Epithelial cell of esophagus (primary cell): Measurements from ENCODE around the gene SDF2L1.
"Not testable (repeated sequence)": the region's sequence is repeated elsewhere in the genome, so short reads cannot be mapped to it uniquely, and the experiment has no call there.

ENCODE experiments used
- DNase-seq: peaks from one replicate; pipeline ENCODE4 v3.0.0; 2010; ENCODE audit warnings: low read depth
- H3K4me3 ChIP-seq: 2 replicates; pipeline ENCODE4 v1.5.1; 2011; ENCODE audit warnings: mild to moderate bottlenecking, low read length, control low read depth
- TF ChIP-seq, protein P1 (sequence below): IDR thresholded peaks from 2 replicates; pipeline ENCODE4 v1.5.1; 2011; ENCODE audit warnings: low read depth, mild to moderate bottlenecking, low read length, control low read depth, inconsistent platforms; ENCODE audit not compliant: insufficient read depth; ENCODE audit errors: missing control alignments

The SDF2L1 gene

GRCh38 chr22:21612858-21613257 lies 29.2 kb upstream of the SDF2L1 start:
- H3K4me3 ChIP-seq: no peak overlapping the region
- TF ChIP-seq, protein P1, sequence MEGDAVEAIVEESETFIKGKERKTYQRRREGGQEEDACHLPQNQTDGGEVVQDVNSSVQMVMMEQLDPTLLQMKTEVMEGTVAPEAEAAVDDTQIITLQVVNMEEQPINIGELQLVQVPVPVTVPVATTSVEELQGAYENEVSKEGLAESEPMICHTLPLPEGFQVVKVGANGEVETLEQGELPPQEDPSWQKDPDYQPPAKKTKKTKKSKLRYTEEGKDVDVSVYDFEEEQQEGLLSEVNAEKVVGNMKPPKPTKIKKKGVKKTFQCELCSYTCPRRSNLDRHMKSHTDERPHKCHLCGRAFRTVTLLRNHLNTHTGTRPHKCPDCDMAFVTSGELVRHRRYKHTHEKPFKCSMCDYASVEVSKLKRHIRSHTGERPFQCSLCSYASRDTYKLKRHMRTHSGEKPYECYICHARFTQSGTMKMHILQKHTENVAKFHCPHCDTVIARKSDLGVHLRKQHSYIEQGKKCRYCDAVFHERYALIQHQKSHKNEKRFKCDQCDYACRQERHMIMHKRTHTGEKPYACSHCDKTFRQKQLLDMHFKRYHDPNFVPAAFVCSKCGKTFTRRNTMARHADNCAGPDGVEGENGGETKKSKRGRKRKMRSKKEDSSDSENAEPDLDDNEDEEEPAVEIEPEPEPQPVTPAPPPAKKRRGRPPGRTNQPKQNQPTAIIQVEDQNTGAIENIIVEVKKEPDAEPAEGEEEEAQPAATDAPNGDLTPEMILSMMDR: no peak
- DNase-seq: peak; percentile 50

GRCh38 chr22:21613553-21614233 lies 28.4 kb upstream of the SDF2L1 start:
- TF ChIP-seq, protein P1: no peak
- no peak for DNase-seq
- no peak overlapping the region for H3K4me3 ChIP-seq

GRCh38 chr22:21615731-21616130 lies 26.4 kb upstream of the SDF2L1 start:
- TF ChIP-seq, protein P1: no peak
- DNase-seq: no peak
- no peak overlapping the region for H3K4me3 ChIP-seq

- not testable (repeated sequence) for DNase-seq, H3K4me3 ChIP-seq
Measured at GRCh38 chr22:21617337-21617736, 24.8 kb upstream of the SDF2L1 start.

- TF ChIP-seq, protein P1: no peak
- DNase-seq: no peak
- H3K4me3 ChIP-seq: no peak overlapping the region
Measured at GRCh38 chr22:21621025-21621424, 21.1 kb upstream of the SDF2L1 start.

- DNase-seq: no peak
- TF ChIP-seq, protein P1: no peak
Measured at GRCh38 chr22:21622011-21622918, 19.8 kb upstream of the SDF2L1 start.

GRCh38 chr22:21622919-21623647 lies 19.0 kb upstream of the SDF2L1 start:
- H3K4me3 ChIP-seq: no peak overlapping the region
- DNase-seq: no peak
- TF ChIP-seq, protein P1: no peak

More at GRCh38 chr22:21622011-21622918, 19.8 kb upstream of the SDF2L1 start:
- no peak overlapping the region for H3K4me3 ChIP-seq
